ENCODE results near the gene PLCB3. TPM values are rescaled to one million over a fixed set of nuclear protein-coding genes. Genes with fewer than 3 reads are reported as not detected.

Gene PLCB3
- total and polyA plus RNA-seq, 2 experiments from 2014 or later = 28.1 to 103 TPM

DNA sequence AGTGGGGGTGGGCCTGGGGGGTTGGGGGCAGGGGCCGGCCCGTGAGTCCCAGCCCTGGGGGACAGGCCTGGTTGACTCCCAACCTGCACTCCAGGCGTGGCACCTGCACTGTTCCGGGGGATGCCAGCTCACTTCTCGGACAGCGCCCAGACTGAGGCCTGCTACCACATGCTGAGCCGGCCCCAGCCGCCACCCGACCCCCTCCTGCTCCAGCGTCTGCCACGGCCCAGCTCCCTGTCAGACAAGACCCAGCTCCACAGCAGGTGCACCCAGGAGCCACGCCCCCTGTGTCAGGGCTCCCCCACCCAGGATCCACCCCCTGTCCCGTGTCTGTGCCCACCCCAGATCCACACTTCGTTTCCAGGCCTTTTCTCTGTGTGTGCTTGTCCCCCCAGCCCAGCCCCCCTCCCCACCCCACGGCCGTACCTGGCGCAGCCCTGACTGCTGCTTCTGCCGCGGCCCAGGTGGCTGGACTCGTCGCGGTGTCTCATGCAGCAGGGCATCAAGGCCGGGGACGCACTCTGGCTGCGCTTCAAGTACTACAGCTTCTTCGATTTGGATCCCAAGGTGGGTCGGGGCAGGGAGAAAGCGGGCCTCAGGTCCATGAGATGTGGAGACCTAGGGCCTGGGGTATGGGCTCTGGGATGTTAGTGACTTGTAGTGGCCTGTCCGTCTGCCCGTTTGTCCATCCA is 40.0 kb upstream of the PLCB3 start:
- Histone ChIP-seq H3K27me3 (ENCODE audit: insufficient read depth) (no peaks in the 10 kb centered on the region), H2AFZ (no peak overlapping the region), H3F3A (replicated peaks; ENCODE audit: low read depth) (peaks cover 8% of the 10 kb centered on the region; the same call in 1 of the 2 replicates), H4K20me1 (replicated peaks; ENCODE audit: insufficient read depth) (no peaks in the 10 kb centered on the region), H3K4me3 (no peak overlapping the region), H3K4me2 (no peak overlapping the region), H3K27ac (ENCODE audit: low read depth) (no peak overlapping the region), H3K9me2 (ENCODE audit: insufficient read depth) (no peaks in the 10 kb centered on the region), H3K4me1 (ENCODE audit: insufficient read depth) (no peaks in the 10 kb centered on the region), H3K79me2 (replicated peaks; ENCODE audit: insufficient read depth) (no peaks in the 10 kb centered on the region), H3K36me3 (ENCODE audit: insufficient read depth) (peaks cover 4% of the 10 kb centered on the region; the same call in 1 of the 2 replicates)
- TF ChIP-seq, protein P1, sequence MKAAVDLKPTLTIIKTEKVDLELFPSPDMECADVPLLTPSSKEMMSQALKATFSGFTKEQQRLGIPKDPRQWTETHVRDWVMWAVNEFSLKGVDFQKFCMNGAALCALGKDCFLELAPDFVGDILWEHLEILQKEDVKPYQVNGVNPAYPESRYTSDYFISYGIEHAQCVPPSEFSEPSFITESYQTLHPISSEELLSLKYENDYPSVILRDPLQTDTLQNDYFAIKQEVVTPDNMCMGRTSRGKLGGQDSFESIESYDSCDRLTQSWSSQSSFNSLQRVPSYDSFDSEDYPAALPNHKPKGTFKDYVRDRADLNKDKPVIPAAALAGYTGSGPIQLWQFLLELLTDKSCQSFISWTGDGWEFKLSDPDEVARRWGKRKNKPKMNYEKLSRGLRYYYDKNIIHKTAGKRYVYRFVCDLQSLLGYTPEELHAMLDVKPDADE (IDR thresholded peaks at IDR 0.05) = no peak
- TF ChIP-seq EZH2 (IDR thresholded peaks at IDR 0.05; ENCODE audit: low read depth, unreplicated experiment) (no peak), CREB1 (CRISPR knock-in tag; IDR thresholded peaks at IDR 0.05; ENCODE audit: low read depth) (no peak), ZNF331 (CRISPR knock-in tag; IDR thresholded peaks at IDR 0.05; ENCODE audit: low read depth) (no peak), REST (IDR thresholded peaks at IDR 0.05; ENCODE audit: unreplicated experiment) (no peak), POLR2AphosphoS5 (IDR thresholded peaks at IDR 0.05; ENCODE audit: low read depth) (no peak), EZH2phosphoT487 (IDR thresholded peaks at IDR 0.05; ENCODE audit: unreplicated experiment) (no peak), STAT1 (IDR thresholded peaks at IDR 0.05; ENCODE audit: unreplicated experiment) (no peak), NANOG (IDR thresholded peaks at IDR 0.05; ENCODE audit: borderline replicate concordance) (no peak), JUNB (IDR thresholded peaks at IDR 0.05; ENCODE audit: unreplicated experiment) (no peak), ZNF114 (CRISPR knock-in tag; IDR thresholded peaks at IDR 0.05) (no peak)
- TF ChIP-seq, protein P2, sequence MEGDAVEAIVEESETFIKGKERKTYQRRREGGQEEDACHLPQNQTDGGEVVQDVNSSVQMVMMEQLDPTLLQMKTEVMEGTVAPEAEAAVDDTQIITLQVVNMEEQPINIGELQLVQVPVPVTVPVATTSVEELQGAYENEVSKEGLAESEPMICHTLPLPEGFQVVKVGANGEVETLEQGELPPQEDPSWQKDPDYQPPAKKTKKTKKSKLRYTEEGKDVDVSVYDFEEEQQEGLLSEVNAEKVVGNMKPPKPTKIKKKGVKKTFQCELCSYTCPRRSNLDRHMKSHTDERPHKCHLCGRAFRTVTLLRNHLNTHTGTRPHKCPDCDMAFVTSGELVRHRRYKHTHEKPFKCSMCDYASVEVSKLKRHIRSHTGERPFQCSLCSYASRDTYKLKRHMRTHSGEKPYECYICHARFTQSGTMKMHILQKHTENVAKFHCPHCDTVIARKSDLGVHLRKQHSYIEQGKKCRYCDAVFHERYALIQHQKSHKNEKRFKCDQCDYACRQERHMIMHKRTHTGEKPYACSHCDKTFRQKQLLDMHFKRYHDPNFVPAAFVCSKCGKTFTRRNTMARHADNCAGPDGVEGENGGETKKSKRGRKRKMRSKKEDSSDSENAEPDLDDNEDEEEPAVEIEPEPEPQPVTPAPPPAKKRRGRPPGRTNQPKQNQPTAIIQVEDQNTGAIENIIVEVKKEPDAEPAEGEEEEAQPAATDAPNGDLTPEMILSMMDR (conservative IDR thresholded peaks at IDR 0.05; ENCODE audit: low read depth in 2 of 2) = no peak
- TF ChIP-seq, protein P3, sequence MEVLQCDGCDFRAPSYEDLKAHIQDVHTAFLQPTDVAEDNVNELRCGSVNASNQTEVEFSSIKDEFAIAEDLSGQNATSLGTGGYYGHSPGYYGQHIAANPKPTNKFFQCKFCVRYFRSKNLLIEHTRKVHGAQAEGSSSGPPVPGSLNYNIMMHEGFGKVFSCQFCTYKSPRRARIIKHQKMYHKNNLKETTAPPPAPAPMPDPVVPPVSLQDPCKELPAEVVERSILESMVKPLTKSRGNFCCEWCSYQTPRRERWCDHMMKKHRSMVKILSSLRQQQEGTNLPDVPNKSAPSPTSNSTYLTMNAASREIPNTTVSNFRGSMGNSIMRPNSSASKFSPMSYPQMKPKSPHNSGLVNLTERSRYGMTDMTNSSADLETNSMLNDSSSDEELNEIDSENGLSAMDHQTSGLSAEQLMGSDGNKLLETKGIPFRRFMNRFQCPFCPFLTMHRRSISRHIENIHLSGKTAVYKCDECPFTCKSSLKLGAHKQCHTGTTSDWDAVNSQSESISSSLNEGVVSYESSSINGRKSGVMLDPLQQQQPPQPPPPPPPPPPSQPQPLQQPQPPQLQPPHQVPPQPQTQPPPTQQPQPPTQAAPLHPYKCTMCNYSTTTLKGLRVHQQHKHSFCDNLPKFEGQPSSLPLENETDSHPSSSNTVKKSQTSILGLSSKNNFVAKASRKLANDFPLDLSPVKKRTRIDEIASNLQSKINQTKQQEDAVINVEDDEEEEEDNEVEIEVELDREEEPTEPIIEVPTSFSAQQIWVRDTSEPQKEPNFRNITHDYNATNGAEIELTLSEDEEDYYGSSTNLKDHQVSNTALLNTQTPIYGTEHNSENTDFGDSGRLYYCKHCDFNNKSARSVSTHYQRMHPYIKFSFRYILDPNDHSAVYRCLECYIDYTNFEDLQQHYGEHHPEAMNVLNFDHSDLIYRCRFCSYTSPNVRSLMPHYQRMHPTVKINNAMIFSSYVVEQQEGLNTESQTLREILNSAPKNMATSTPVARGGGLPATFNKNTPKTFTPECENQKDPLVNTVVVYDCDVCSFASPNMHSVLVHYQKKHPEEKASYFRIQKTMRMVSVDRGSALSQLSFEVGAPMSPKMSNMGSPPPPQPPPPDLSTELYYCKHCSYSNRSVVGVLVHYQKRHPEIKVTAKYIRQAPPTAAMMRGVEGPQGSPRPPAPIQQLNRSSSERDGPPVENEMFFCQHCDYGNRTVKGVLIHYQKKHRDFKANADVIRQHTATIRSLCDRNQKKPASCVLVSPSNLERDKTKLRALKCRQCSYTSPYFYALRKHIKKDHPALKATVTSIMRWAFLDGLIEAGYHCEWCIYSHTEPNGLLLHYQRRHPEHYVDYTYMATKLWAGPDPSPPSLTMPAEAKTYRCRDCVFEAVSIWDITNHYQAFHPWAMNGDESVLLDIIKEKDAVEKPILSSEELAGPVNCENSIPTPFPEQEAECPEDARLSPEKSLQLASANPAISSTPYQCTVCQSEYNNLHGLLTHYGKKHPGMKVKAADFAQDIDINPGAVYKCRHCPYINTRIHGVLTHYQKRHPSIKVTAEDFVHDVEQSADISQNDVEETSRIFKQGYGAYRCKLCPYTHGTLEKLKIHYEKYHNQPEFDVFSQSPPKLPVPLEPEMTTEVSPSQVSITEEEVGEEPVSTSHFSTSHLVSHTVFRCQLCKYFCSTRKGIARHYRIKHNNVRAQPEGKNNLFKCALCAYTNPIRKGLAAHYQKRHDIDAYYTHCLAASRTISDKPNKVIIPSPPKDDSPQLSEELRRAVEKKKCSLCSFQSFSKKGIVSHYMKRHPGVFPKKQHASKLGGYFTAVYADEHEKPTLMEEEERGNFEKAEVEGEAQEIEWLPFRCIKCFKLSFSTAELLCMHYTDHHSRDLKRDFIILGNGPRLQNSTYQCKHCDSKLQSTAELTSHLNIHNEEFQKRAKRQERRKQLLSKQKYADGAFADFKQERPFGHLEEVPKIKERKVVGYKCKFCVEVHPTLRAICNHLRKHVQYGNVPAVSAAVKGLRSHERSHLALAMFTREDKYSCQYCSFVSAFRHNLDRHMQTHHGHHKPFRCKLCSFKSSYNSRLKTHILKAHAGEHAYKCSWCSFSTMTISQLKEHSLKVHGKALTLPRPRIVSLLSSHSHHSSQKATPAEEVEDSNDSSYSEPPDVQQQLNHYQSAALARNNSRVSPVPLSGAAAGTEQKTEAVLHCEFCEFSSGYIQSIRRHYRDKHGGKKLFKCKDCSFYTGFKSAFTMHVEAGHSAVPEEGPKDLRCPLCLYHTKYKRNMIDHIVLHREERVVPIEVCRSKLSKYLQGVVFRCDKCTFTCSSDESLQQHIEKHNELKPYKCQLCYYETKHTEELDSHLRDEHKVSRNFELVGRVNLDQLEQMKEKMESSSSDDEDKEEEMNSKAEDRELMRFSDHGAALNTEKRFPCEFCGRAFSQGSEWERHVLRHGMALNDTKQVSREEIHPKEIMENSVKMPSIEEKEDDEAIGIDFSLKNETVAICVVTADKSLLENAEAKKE (CRISPR knock-in tag; IDR thresholded peaks at IDR 0.05) = no peak
- DNase-seq (ENCODE audit: low spot score) = no peak
- no peak overlapping the region for H3K27ac Mint-ChIP-seq
- H3K4me1 Mint-ChIP-seq = peaks cover 3% of the 10 kb centered on the region; the same call in 2 of the 3 replicates
- ATAC-seq = no peak
- no peaks in the 10 kb centered on the region for H3K9me3 Mint-ChIP-seq
- H3K4me3 Mint-ChIP-seq = no peak overlapping the region
- H3K36me3 Mint-ChIP-seq (ENCODE audit: low read depth) = peaks cover 22% of the 10 kb centered on the region
- peaks cover 12% of the 10 kb centered on the region for H3K27me3 Mint-ChIP-seq (ENCODE audit: insufficient read depth, low read depth, poor library complexity)
